ENCODE data around the gene HYAL1.

- TF ChIP-seq, protein P1, sequence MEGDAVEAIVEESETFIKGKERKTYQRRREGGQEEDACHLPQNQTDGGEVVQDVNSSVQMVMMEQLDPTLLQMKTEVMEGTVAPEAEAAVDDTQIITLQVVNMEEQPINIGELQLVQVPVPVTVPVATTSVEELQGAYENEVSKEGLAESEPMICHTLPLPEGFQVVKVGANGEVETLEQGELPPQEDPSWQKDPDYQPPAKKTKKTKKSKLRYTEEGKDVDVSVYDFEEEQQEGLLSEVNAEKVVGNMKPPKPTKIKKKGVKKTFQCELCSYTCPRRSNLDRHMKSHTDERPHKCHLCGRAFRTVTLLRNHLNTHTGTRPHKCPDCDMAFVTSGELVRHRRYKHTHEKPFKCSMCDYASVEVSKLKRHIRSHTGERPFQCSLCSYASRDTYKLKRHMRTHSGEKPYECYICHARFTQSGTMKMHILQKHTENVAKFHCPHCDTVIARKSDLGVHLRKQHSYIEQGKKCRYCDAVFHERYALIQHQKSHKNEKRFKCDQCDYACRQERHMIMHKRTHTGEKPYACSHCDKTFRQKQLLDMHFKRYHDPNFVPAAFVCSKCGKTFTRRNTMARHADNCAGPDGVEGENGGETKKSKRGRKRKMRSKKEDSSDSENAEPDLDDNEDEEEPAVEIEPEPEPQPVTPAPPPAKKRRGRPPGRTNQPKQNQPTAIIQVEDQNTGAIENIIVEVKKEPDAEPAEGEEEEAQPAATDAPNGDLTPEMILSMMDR (conservative IDR thresholded peaks at IDR 0.05; ENCODE audit: low read depth, low read length): no peak
- no peak for TF ChIP-seq EZH2 (IDR thresholded peaks at IDR 0.05; ENCODE audit: borderline replicate concordance, low read depth, low read length, poor library complexity, severe bottlenecking)
These were observed 38.9 kb downstream of the HYAL1 start for GRCh38 chr3:50264383-50264963.

All from A673 (cell line).